GM23338 (cell line): ENCODE results near the gene TRIM63.

ENCODE experiments used
- CREB1 ChIP-seq: fragments of 250-450 bp; sonication (Bioruptor Pico); IDR thresholded peaks from 2 replicates; pipeline ENCODE4 v1.5.0; 2020; ENCODE audit warnings: low read depth, mild to moderate bottlenecking, moderate library complexity
- CTCF ChIP-seq, 2 experiments: fragments of 200-600 bp in 1 of 2; sonication (generic) in 1 of 2; conservative IDR thresholded peaks; 2 replicates each; pipeline versions ENCODE4 v1.5.1 to v1.6.1; 2016 to 2017; ENCODE audit warnings: antibody characterized with exemption in 2 of 2, low read depth in 2 of 2, mild to moderate bottlenecking in 2 of 2, moderate library complexity in 1 of 2
- ETS1 ChIP-seq: IDR thresholded peaks from 2 replicates; pipeline ENCODE4 v1.6.1; 2016; ENCODE audit warnings: antibody characterized with exemption
- EZH2 ChIP-seq: fragments of 200-600 bp; sonication (generic); IDR thresholded peaks from one replicate; pipeline ENCODE4 v1.8.0; 2017; ENCODE audit warnings: antibody characterized with exemption, mild to moderate bottlenecking, low read depth; ENCODE audit not compliant: unreplicated experiment
- EZH2phosphoT487 ChIP-seq: fragments of 200-600 bp; sonication (generic); IDR thresholded peaks from one replicate; pipeline ENCODE4 v1.8.1; 2018; ENCODE audit warnings: antibody characterized with exemption; ENCODE audit not compliant: unreplicated experiment
- JUNB ChIP-seq: IDR thresholded peaks from one replicate; pipeline ENCODE4 v1.6.1; 2016; ENCODE audit warnings: antibody characterized with exemption; ENCODE audit not compliant: unreplicated experiment
- NANOG ChIP-seq: IDR thresholded peaks from 2 replicates; pipeline ENCODE4 v1.6.1; 2016; ENCODE audit warnings: antibody characterized with exemption, borderline replicate concordance
- POLR2AphosphoS5 ChIP-seq: IDR thresholded peaks from 2 replicates; pipeline ENCODE4 v1.6.1; 2016; ENCODE audit warnings: antibody characterized with exemption, low read depth
- REST ChIP-seq: IDR thresholded peaks from one replicate; pipeline ENCODE4 v1.6.1; 2018; ENCODE audit warnings: antibody characterized with exemption; ENCODE audit not compliant: unreplicated experiment
- STAT1 ChIP-seq: IDR thresholded peaks from one replicate; pipeline ENCODE4 v1.6.1; 2016; ENCODE audit warnings: antibody characterized with exemption; ENCODE audit not compliant: unreplicated experiment
- ZNF114 ChIP-seq: fragments of 250-450 bp; sonication (Bioruptor Pico); IDR thresholded peaks from 2 replicates; pipeline ENCODE4 v1.5.0; 2020; ENCODE audit warnings: mild to moderate bottlenecking, moderate library complexity
- ZNF462 ChIP-seq: fragments of 250-450 bp; sonication (Bioruptor Pico); IDR thresholded peaks from 2 replicates; pipeline ENCODE4 v1.5.0; 2020; ENCODE audit warnings: mild to moderate bottlenecking, moderate library complexity

- TF ChIP-seq CTCF (conservative IDR thresholded peaks at IDR 0.05; ENCODE audit: low read depth in 2 of 2) (no peak), REST (no peak), EZH2phosphoT487 (no peak), EZH2 (no peak), POLR2AphosphoS5 (no peak), STAT1 (no peak), ZNF462 (CRISPR knock-in tag) (no peak), ZNF114 (CRISPR knock-in tag) (no peak), JUNB (no peak), ETS1 (no peak), CREB1 (CRISPR knock-in tag) (no peak), NANOG (no peak)
Observed at GRCh38 chr1:26036756-26037281, 30.6 kb downstream of the TRIM63 start.
